A549 (cell line): ENCODE data around the gene CR1.

Experiments
- BCL3 ChIP-seq: fragments of >200 bp; sonication (Bioruptor Twin); formaldehyde crosslinking; IDR thresholded peaks from 3 replicates; pipeline ENCODE4 v1.6.1; 2016
- BHLHE40 ChIP-seq: IDR thresholded peaks from 2 replicates; pipeline ENCODE4 v1.6.1; 2012; ENCODE audit warnings: low read depth, low read length, inconsistent platforms
- CEBPB ChIP-seq, 2 experiments: fragments of >200 bp in 1 of 2; sonication (Bioruptor Twin) in 1 of 2; formaldehyde crosslinking in 1 of 2; IDR thresholded peaks; 2 replicates each; pipeline ENCODE4 v1.6.1; 2012 to 2016
- CTCF ChIP-seq: fragments of >200 bp; sonication (Bioruptor Twin); formaldehyde crosslinking; IDR thresholded peaks from 3 replicates; pipeline ENCODE4 v1.5.1; 2016
- EP300 ChIP-seq, 2 experiments: fragments of >200 bp; sonication (Bioruptor Twin); formaldehyde crosslinking; IDR thresholded peaks; 2 replicates in 1 of 2; 3 replicates in 1 of 2; pipeline ENCODE4 v1.6.1; 2016 to 2017
- HOXB5 ChIP-seq: fragments of 250-450 bp; sonication (Bioruptor Pico); IDR thresholded peaks from 2 replicates; pipeline ENCODE4 v1.5.0; 2020; ENCODE audit warnings: mild to moderate bottlenecking, moderate library complexity
- KDM1A ChIP-seq: fragments of 200-600 bp; sonication (generic); IDR thresholded peaks from 2 replicates; pipeline ENCODE4 v1.6.1; 2016; ENCODE audit warnings: low read depth, mild to moderate bottlenecking
- MAX ChIP-seq: IDR thresholded peaks from 2 replicates; pipeline ENCODE4 v1.6.1; 2012
- POLR2A ChIP-seq: IDR thresholded peaks from 2 replicates; pipeline ENCODE4 v1.6.1; 2012; ENCODE audit warnings: mild to moderate bottlenecking, low read length
- RNF2 ChIP-seq: fragments of 200-600 bp; sonication (generic); IDR thresholded peaks from 2 replicates; pipeline ENCODE4 v1.6.1; 2016; ENCODE audit warnings: low read depth, mild to moderate bottlenecking, antibody characterized with exemption, moderate library complexity, borderline replicate concordance
- SMC3 ChIP-seq: fragments of >200 bp; sonication (Bioruptor Twin); formaldehyde crosslinking; IDR thresholded peaks from 3 replicates; pipeline ENCODE4 v1.6.1; 2018; ENCODE audit warnings: inconsistent platforms
- SREBF2 ChIP-seq: fragments of 450-650 bp; IDR thresholded peaks from 2 replicates; pipeline ENCODE4 v1.6.1; 2014; ENCODE audit warnings: mild to moderate bottlenecking, moderate library complexity
- TP53 ChIP-seq: fragments of 250-450 bp; sonication (Bioruptor Pico); IDR thresholded peaks from 2 replicates; pipeline ENCODE4 v1.5.0; 2021; ENCODE audit warnings: mild to moderate bottlenecking, moderate library complexity
- TF ChIP-seq, protein P1 (sequence below): fragments of 200-600 bp; sonication (generic); IDR thresholded peaks from 2 replicates; pipeline ENCODE4 v1.6.1; 2016; ENCODE audit warnings: antibody characterized with exemption, mild to moderate bottlenecking, moderate library complexity

- TF ChIP-seq RNF2 (no peak), POLR2A (no peak), CTCF (no peak), SREBF2 (no peak), KDM1A (no peak), BCL3 (no peak), HOXB5 (CRISPR knock-in tag) (no peak), EP300 (IDR thresholded peaks at IDR 0.05) (no peak), MAX (no peak), SMC3 (no peak), TP53 (CRISPR knock-in tag) (no peak), BHLHE40 (no peak), CEBPB (IDR thresholded peaks at IDR 0.05) (no peak)
- TF ChIP-seq, protein P1, sequence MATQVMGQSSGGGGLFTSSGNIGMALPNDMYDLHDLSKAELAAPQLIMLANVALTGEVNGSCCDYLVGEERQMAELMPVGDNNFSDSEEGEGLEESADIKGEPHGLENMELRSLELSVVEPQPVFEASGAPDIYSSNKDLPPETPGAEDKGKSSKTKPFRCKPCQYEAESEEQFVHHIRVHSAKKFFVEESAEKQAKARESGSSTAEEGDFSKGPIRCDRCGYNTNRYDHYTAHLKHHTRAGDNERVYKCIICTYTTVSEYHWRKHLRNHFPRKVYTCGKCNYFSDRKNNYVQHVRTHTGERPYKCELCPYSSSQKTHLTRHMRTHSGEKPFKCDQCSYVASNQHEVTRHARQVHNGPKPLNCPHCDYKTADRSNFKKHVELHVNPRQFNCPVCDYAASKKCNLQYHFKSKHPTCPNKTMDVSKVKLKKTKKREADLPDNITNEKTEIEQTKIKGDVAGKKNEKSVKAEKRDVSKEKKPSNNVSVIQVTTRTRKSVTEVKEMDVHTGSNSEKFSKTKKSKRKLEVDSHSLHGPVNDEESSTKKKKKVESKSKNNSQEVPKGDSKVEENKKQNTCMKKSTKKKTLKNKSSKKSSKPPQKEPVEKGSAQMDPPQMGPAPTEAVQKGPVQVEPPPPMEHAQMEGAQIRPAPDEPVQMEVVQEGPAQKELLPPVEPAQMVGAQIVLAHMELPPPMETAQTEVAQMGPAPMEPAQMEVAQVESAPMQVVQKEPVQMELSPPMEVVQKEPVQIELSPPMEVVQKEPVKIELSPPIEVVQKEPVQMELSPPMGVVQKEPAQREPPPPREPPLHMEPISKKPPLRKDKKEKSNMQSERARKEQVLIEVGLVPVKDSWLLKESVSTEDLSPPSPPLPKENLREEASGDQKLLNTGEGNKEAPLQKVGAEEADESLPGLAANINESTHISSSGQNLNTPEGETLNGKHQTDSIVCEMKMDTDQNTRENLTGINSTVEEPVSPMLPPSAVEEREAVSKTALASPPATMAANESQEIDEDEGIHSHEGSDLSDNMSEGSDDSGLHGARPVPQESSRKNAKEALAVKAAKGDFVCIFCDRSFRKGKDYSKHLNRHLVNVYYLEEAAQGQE: no peak
Observed at GRCh38 chr1:207631137-207631536, 135.2 kb downstream of the CR1 start.
